Activated gamma-delta T cell treated with anti-CD3 and anti-CD28 coated beads, Interleukin-2, amount 50 U/mL, for 16 hours (primary cell): Measurements from ENCODE around the gene KIF6.
"Not testable (repeated sequence)": the region's sequence is repeated elsewhere in the genome, so short reads cannot be mapped to it uniquely, and the experiment has no call there.

Experiments used
- DNase-seq: peaks from one replicate; pipeline ENCODE4 v3.0.0-alpha.2; 2020; ENCODE audit warnings: low read depth

The KIF6 gene

DNA sequence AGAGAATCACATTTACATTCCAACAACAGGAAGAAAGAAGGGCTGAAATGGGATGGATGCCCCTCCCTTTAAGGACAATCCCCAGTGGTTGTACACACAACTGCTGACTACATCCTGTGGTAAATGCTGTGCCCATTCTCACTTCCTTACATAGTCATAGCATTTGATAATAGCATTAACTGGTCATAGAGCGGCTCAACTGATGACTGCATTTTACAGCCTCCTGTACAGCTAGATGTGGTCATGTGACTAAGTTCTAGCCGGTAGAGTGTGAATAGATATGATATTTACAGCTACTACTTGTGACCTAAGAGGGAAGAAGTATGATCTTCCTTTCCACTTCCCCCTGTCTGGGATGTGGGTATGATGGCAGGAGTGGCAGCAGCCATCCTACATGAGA lies 435.7 kb downstream of the KIF6 start:
- no peak for DNase-seq

DNA sequence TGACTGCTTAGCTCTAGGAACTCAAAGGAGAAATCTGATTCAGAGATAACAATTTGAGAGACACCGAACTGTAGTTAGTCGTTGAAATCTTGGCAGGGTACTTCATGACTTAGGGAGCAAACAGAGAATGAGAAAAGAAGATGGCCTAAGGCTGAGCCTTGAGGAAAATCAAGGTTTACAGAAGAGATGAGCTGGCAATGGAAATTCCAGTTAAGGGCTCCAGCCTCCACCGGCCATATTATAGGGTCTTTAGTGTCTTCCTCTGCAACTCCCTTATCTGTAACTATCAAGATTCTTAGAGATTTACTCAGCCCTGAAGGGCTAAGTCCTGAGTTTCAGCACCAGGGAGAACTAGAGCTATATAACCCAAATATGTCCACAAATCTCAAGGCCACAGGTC lies 437.6 kb downstream of the KIF6 start:
- no peak for DNase-seq

- DNase-seq, result not testable (repeated sequence)
Observed at GRCh38 chr6:39286596-39286995, 438.6 kb downstream of the KIF6 start.

GRCh38 chr6:39282774-39283173 lies 442.4 kb downstream of the KIF6 start:
- DNase-seq, result no peak

DNA sequence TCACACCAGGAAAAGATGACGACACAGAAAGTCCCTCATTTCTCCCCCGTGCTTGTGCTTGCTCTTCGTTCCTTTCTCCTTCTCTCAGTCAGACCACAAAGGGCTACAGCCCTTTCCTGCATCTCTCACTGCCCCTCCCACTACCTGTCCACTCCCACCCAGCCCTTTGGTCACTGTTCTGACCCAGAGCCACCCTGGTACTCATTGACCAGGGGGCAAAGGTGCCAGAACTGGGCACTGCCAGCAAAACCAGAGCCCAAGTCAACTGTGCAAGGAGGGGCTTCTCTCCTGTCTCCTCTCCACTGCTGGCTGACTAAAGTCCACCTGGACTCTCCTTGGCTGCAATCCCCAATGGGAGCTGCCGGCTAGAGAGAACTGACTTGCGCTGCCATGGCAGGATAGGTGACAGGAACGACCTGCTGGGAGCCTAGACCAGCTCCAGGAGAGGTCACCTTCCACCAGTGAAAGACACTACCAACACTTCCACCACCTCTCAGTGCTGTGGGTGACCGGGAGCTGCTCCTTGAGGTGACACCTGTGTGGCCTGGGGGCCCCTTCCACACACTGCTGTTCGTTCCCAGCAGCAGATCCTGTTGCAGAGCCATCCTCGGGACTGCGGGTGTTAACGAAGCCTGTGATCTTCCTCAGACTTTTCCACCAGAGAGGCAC lies 443.8 kb downstream of the KIF6 start:
- DNase-seq, result no peak

DNA sequence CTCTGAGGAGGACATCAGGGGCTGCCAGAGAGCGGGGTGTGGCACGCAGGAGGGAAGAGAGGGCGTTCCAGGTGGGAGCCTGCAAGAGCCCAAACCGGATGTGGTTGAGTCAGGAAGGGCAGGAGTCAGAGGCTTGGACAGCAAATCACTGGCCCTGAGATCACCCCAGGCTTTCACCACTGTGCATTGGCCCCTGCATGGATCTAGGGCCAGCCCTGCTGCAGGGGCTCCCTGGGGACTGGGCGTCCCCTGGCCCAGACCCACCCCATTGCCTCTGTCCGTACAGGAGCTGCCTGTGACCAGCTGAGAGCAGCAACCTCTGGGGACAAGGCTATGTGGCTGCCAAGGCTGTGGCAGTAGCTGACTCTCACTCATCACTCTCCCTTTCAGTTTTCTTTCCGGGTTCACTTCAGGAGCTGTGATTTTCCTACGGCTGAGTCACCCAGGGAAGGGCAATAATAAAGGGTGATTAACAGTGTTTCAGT lies 444.9 kb downstream of the KIF6 start:
- DNase-seq, result no peak
